Measurements from ENCODE around the gene ZEB2. TPM values are rescaled to one million over a fixed set of nuclear protein-coding genes. Genes with fewer than 3 reads are reported as not detected.

The ZEB2 gene
- total and polyA plus RNA-seq, 2 donors (not counting 3 experiments of a cell fraction or from before 2014, with no cell fraction given) = 17.9 to 49.6 TPM

DNA sequence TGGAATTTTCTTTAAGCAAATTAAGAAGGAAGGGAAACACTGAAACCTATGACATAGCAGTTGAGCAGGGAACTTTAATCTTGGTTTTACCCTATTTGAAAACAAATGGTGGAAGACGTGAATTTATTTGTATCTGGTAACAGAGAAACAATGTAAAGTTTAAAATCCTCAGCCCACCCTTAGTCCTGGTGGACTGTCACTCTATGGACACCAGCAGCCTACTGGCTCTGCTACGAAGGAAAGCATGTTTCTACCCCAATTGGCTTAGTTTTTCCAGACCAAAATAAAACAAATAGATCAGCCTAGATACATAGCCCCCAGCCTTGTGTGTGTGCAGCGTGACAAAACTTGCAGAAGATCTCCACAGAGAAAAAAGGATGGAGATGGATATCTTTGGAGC, 7.4 kb downstream of the ZEB2 start:
- H3K9me3 ChIP-seq (replicated peaks; ENCODE audit: control insufficient read depth, insufficient read depth, low read length) = no peaks in the 10 kb centered on the region
- no peak overlapping the region for H3K27ac ChIP-seq (ENCODE audit: insufficient read depth, low read depth, low read length)
- no peaks in the 10 kb centered on the region for H4K20me1 ChIP-seq (replicated peaks; ENCODE audit: control insufficient read depth, extremely low read depth, insufficient read depth, low read length)
- no peaks in the 10 kb centered on the region for H3K9me1 ChIP-seq (replicated peaks; ENCODE audit: control insufficient read depth, extremely low read depth, insufficient read depth, low read length)
- dilution Hi-C loops (cut with MboI; ENCODE audit: extremely low pct_ligation_motif_present, low sequenced_read_pairs) = loop anchor here (25.0 kb wide), 1 partner anchor 150 kb away; no protein-coding TSS in a partner anchor
- intact Hi-C loops (cut with micrococcal nuclease) = loop anchor here (10.0 kb wide), 4 partner anchors 418 to 1802 kb away; no protein-coding TSS in a partner anchor
- TF ChIP-seq EZH2 (IDR thresholded peaks at IDR 0.05; ENCODE audit: borderline replicate concordance, low read depth, low read length, severe bottlenecking) (no peak), FOS (IDR thresholded peaks at IDR 0.05; ENCODE audit: borderline replicate concordance, insufficient read depth, low read length) (no peak), POLR2AphosphoS5 (IDR thresholded peaks at IDR 0.05; ENCODE audit: insufficient read depth, low read depth, low read length) (no peak), MYC (IDR thresholded peaks at IDR 0.05; ENCODE audit: low read depth, low read length) (no peak), JUN (IDR thresholded peaks at IDR 0.05; ENCODE audit: borderline replicate concordance, insufficient read depth, insufficient read length, low read depth) (no peak)
- TF ChIP-seq, protein P1, sequence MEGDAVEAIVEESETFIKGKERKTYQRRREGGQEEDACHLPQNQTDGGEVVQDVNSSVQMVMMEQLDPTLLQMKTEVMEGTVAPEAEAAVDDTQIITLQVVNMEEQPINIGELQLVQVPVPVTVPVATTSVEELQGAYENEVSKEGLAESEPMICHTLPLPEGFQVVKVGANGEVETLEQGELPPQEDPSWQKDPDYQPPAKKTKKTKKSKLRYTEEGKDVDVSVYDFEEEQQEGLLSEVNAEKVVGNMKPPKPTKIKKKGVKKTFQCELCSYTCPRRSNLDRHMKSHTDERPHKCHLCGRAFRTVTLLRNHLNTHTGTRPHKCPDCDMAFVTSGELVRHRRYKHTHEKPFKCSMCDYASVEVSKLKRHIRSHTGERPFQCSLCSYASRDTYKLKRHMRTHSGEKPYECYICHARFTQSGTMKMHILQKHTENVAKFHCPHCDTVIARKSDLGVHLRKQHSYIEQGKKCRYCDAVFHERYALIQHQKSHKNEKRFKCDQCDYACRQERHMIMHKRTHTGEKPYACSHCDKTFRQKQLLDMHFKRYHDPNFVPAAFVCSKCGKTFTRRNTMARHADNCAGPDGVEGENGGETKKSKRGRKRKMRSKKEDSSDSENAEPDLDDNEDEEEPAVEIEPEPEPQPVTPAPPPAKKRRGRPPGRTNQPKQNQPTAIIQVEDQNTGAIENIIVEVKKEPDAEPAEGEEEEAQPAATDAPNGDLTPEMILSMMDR (IDR thresholded peaks at IDR 0.05; ENCODE audit: extremely low read depth in 1 of 2, insufficient read depth in 1 of 2, low read depth in 1 of 2, low read length in 2 of 2) = no peak
- ChIA-PET POLR2A (no interaction called here), CTCF (no interaction called here)
- no peaks in the 10 kb centered on the region for H3K36me3 ChIP-seq (ENCODE audit: control insufficient read depth in 2 of 2, extremely low read depth in 1 of 2, insufficient read depth in 2 of 2, low read length in 2 of 2)
- H3K79me2 ChIP-seq (ENCODE audit: control insufficient read depth, insufficient read depth, low read length) = peaks cover 92% of the 10 kb centered on the region
- H3K4me3 ChIP-seq (replicated peaks in 1 of 3; ENCODE audit: insufficient read depth in 1 of 3, low read depth in 1 of 3, low read length in 3 of 3) = no peak overlapping the region
- no peak overlapping the region for H2AFZ ChIP-seq (ENCODE audit: low read depth, low read length)
- no peak for FAIRE-seq
- BruUV-seq (replicated peaks) = no TSS peak
- H3K4me2 ChIP-seq (ENCODE audit: insufficient read depth, low read length) = peak overlapping the region; percentile 71
- H3K4me1 ChIP-seq (ENCODE audit: control insufficient read depth, extremely low read depth, insufficient read depth, low read length) = peaks cover 48% of the 10 kb centered on the region
- no peaks in the 10 kb centered on the region for H3K27me3 ChIP-seq (ENCODE audit: control insufficient read depth in 2 of 2, insufficient read depth in 2 of 2, low read length in 2 of 2)
- no peak for DNase-seq (ENCODE audit: low read depth, low spot score)
- no peak overlapping the region for H3K9ac ChIP-seq (replicated peaks; ENCODE audit: extremely low read depth, insufficient read depth, low read length)

Data from endothelial cell of umbilical vein (primary cell).